ENCODE results near the gene SPRYD7. TPM values are rescaled to one million over a fixed set of nuclear protein-coding genes. Genes with fewer than 3 reads are reported as not detected.

SPRYD7 gene
- polyA plus RNA-seq, 1 donor = 9.4 TPM

Other genes starting within 250 kb of the SPRYD7 start
- 19.8 TPM for gene EBPL, start 244.9 kb downstream of the SPRYD7 start, polyA plus RNA-seq (ENCODE audit: insufficient read length)
- 40.0 TPM for gene KPNA3, start 143.7 kb downstream of the SPRYD7 start, polyA plus RNA-seq (ENCODE audit: insufficient read length)
- 25.4 TPM for gene TRIM13, start 60.7 kb upstream of the SPRYD7 start, polyA plus RNA-seq (ENCODE audit: insufficient read length)
- 1.00 TPM for gene KCNRG, start 79.1 kb upstream of the SPRYD7 start, polyA plus RNA-seq (ENCODE audit: insufficient read length)

Data from forelimb muscle (tissue), 1 donor.